Central memory CD8-positive, alpha-beta T cell (primary cell): Measurements from ENCODE around the gene SNRPN.

Experiments used
- ATAC-seq: fragments of 150-1000 bp; cut with Tn5 transposase; replicated peaks from 2 replicates; pipeline ENCODE4 v1.10.0; 2022; ENCODE audit warnings: mild to moderate bottlenecking, moderate FRiP score, moderate number of reproducible peaks; ENCODE audit not compliant: poor library complexity, severe bottlenecking; ENCODE audit errors: extremely low read depth
- DNase-seq, 2 donors: peaks; one replicate each; pipeline ENCODE4 v3.0.0; 2021; ENCODE audit warnings: low spot score in 2 of 2
- H3K27ac Mint-ChIP-seq: one replicate; pipeline ENCODE4 v1.8.0; 2022; ENCODE audit warnings: low read depth, mild to moderate bottlenecking, moderate library complexity, mixed read lengths
- H3K27me3 Mint-ChIP-seq: one replicate; pipeline ENCODE4 v1.8.0; 2022; ENCODE audit warnings: mixed read lengths
- H3K36me3 Mint-ChIP-seq: one replicate; pipeline ENCODE4 v1.8.0; 2022; ENCODE audit warnings: mild to moderate bottlenecking, moderate library complexity, mixed read lengths; ENCODE audit not compliant: insufficient read depth
- H3K4me1 Mint-ChIP-seq: one replicate; pipeline ENCODE4 v1.8.0; 2022; ENCODE audit warnings: mixed read lengths
- H3K4me3 Mint-ChIP-seq: one replicate; pipeline ENCODE4 v1.8.0; 2022; ENCODE audit warnings: mild to moderate bottlenecking, moderate library complexity, mixed read lengths
- H3K9me3 Mint-ChIP-seq: one replicate; pipeline ENCODE4 v1.8.0; 2022; ENCODE audit warnings: mixed read lengths

Gene SNRPN

DNA sequence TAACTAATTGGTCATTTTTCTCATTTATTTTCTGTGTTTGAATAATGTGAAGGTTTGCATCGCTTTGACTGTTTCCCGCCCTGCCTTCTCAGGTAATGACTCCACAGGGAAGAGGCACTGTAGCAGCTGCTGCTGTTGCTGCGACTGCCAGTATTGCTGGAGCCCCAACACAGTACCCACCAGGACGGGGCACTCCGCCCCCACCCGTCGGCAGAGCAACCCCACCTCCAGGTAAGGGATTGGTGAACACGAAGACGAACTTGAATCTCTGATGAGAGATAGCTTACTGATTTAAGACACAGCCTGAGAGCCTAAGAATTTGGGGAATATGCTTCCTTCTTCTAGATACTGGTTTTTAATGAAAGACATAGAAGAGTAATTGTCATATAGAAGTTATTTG lies 22.9 kb downstream of the SNRPN start:
- Mint-ChIP-seq H3K27ac (no peak overlapping the region), H3K27me3 (no peaks in the 10 kb centered on the region), H3K4me1 (no peaks in the 10 kb centered on the region), H3K36me3 (peaks cover 54% of the 10 kb centered on the region), H3K4me3 (no peak overlapping the region), H3K9me3 (peaks cover 8% of the 10 kb centered on the region)
- DNase-seq (no peak), ATAC-seq (no peak)

DNA sequence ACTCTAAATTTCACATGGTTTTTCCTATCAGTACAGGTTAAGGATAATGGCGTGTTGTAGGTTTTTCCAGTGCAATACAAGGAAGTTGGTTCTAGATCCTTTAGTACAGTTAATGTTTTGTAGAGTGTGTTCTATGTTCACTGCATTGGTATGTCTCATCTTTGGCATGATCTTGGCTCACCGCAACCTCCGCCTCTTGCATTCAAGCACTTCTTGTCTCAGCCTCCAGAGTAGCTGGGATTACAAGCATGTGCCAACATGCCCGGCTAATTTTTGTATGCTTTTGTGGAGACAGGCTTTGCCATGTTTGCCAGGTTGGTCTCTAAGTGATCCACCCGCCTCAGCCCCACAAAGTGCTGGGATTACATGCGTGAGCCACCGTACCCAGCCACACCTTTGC lies 30.4 kb downstream of the SNRPN start:
- H3K4me1 Mint-ChIP-seq: peaks cover 19% of the 10 kb centered on the region
- ATAC-seq (no peak), DNase-seq (no peak)
- peaks cover 18% of the 10 kb centered on the region for H3K9me3 Mint-ChIP-seq
- no peak overlapping the region for H3K4me3 Mint-ChIP-seq
- H3K36me3 Mint-ChIP-seq: peaks cover 43% of the 10 kb centered on the region
- H3K27ac Mint-ChIP-seq: no peak overlapping the region
- H3K27me3 Mint-ChIP-seq: no peaks in the 10 kb centered on the region

DNA sequence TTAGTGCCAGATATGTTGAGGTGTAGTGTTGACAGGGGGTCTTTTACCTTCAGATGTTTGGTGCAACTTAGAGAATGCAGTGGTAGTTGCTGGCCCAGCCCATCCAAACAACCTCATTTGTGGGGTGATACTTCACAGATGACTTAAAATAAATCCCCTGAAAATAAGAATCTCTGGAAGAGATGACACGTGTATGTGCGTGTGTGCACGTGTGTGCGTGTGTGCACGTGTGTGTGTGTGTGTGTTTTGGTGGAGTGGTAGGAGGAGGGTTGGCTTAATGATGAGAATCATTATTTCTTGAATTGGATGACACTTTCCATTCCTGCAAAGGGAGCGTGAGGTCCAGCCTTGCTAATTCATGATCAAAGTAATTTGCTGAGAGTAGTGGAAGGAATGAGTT lies 31.9 kb downstream of the SNRPN start:
- Mint-ChIP-seq H3K36me3 (peaks cover 38% of the 10 kb centered on the region), H3K4me1 (peaks cover 19% of the 10 kb centered on the region), H3K4me3 (no peak overlapping the region), H3K9me3 (peaks cover 18% of the 10 kb centered on the region), H3K27ac (no peak overlapping the region), H3K27me3 (no peaks in the 10 kb centered on the region)
- ATAC-seq (no peak), DNase-seq (no peak)

DNA sequence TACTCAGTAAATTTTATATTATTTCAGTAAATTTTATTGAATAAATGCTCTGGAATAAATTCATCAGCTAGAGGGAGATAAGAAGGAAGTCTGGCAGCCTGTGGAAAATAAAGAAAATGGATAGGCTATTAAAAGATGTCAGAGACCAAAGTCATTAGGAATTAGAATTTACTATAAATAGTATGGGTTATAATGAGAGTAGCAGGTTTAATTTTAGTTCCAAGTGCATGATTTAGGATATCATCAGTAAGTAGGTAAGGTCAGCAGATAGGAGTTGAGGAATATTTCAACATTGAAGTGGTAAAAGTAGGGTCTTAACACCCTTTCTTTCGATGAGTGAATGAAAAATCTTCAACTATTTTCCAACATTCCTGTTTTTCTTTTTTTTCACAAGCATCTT lies 64.6 kb downstream of the SNRPN start:
- Mint-ChIP-seq H3K4me1 (no peaks in the 10 kb centered on the region), H3K9me3 (peaks cover 38% of the 10 kb centered on the region), H3K36me3 (peaks cover 9% of the 10 kb centered on the region), H3K27me3 (no peaks in the 10 kb centered on the region), H3K4me3 (no peak overlapping the region), H3K27ac (no peak overlapping the region)
- ATAC-seq (no peak), DNase-seq (no peak)

DNA sequence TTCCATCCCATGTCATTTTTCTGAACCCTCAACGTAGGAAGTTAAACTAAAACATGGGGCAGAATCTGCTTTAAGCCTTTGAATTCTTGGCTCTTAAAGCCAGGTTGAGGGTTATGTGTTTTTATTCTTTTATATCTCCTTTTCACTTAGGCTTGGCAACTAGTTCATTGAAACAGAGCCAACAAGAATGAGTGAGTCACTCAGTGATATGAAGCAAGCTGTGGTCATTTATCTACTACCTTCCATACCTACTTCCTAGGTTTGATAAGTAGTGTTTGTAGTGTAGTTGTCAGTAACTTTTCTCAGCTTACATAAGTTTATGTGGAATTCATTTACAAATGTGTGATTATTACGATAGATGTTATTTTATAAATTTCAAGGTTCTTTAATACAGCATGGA lies 67.4 kb downstream of the SNRPN start:
- Mint-ChIP-seq H3K4me3 (no peak overlapping the region), H3K27me3 (no peaks in the 10 kb centered on the region), H3K9me3 (peaks cover 39% of the 10 kb centered on the region), H3K27ac (no peak overlapping the region), H3K36me3 (peaks cover 7% of the 10 kb centered on the region), H3K4me1 (no peaks in the 10 kb centered on the region)
- no peak for DNase-seq
- no peak for ATAC-seq
